ENCODE measurements around the gene ATP1B3. TPM values are rescaled to one million over a fixed set of nuclear protein-coding genes. Genes with fewer than 3 reads are reported as not detected.
A peak's percentile ranks its signal among the peaks of the same experiment; 100 is the strongest.

Gene ATP1B3
- total and polyA plus RNA-seq, 10 of the 15 experiments (the other 5 are each of a cell fraction or from before 2014, with no cell fraction given) = 41.4 to 200 (median 94.0) TPM

DNA sequence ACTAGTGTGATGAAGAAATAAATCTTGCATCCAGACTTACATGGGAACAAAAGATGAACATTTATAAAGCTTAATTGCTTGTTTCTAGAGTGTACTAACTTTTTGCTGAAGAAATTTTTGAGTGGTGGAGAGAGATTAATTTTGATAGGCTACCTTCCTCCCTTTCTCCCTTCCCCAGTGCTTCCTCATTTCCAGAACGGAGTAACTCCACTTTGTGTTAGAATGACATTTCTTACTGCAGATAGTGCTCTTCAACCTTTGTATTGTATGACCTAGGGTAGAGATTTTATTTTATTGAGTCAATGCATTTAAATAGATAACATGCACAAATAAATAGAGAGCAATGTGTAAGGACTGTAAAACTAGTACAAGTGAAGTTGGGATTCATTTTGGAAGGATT is 1.9 kb downstream of the ATP1B3 start:
- intact Hi-C loops (cut with micrococcal nuclease; ENCODE audit: unreplicated experiment) = no loop called here
- ATAC-seq (no peak), FAIRE-seq (no peak), DNase-seq (ENCODE audit: low read depth, low spot score) (no peak)
- TF ChIP-seq RUNX3 (IDR thresholded peaks at IDR 0.05; ENCODE audit: low read length) = no peak
- TF ChIP-seq ETV6 (conservative IDR thresholded peaks at IDR 0.05 in 1 of 2, IDR thresholded peaks at IDR 0.05 in 1 of 2; ENCODE audit: borderline replicate concordance in 1 of 2, low read depth in 1 of 2) = no peak
- no peak for TF ChIP-seq SMC3 (IDR thresholded peaks at IDR 0.05; ENCODE audit: borderline replicate concordance, low read length)
- TF ChIP-seq BACH1 (IDR thresholded peaks at IDR 0.05; ENCODE audit: borderline replicate concordance) = no peak
- no peak for TF ChIP-seq TBL1XR1 (IDR thresholded peaks at IDR 0.05; ENCODE audit: low read depth, low read length)
- H3K36me3 ChIP-seq (ENCODE audit: control insufficient read depth in 2 of 2, insufficient read depth in 2 of 2, low read length in 1 of 2) = no peaks in the 10 kb centered on the region
- 0 out of 2 replicates have a peak, but pooled peaks cover 3% of the 10 kb centered on the region for H3K4me1 ChIP-seq (ENCODE audit: control insufficient read depth, insufficient read depth, low read length)
- CTCF ChIA-PET = interaction anchor here (0.7 to 1.9 kb wide), 4 partner anchors 8 to 150 kb away, joined by 3 to 11 read pairs (median 6); no protein-coding TSS in a partner anchor
- H3K9me3 ChIP-seq (replicated peaks; ENCODE audit: control insufficient read depth, insufficient read depth, low read length) = no peaks in the 10 kb centered on the region
- peak overlapping the region; percentile 91 for H3K9ac ChIP-seq (ENCODE audit: control insufficient read depth, insufficient read depth, low read length)
- no peaks in the 10 kb centered on the region for H4K20me1 ChIP-seq (ENCODE audit: control insufficient read depth, insufficient read depth)
- peak overlapping the region; percentile 97 for H3K4me3 ChIP-seq
- WGBS (ENCODE audit: insufficient coverage, insufficient replicate concordance, low lambda C conversion rate, missing lambda C conversion rate) = 0% methylated on average over 1 of the region's 1 CpG
- peaks cover 62% of the 10 kb centered on the region for H3K79me2 ChIP-seq (ENCODE audit: control insufficient read depth, insufficient read depth, low read length)
- POLR2A ChIA-PET = interaction anchor here (0.9 to 1.5 kb wide), 4 partner anchors 8 to 148 kb away, joined by 3 to 12 read pairs (median 3); partner anchors contain the start of gene RNF7
- peak overlapping the region; percentile 81 for H3K27ac ChIP-seq (ENCODE audit: control insufficient read depth, insufficient read depth)
- RAD21 ChIA-PET (ENCODE audit: unreplicated experiment) = interaction anchor here (0.7 to 4.2 kb wide), 5 partner anchors 35 to 404 kb away, joined by 3 to 23 read pairs (median 5); partner anchors contain the start of gene RNF7
- H3K27me3 ChIP-seq (replicated peaks in 1 of 2; ENCODE audit: control insufficient read depth in 2 of 2, insufficient read depth in 2 of 2, low read length in 1 of 2) = no peaks in the 10 kb centered on the region
- no TSS peak for BruUV-seq (replicated peaks)
- H3K4me2 ChIP-seq (ENCODE audit: control insufficient read depth, insufficient read depth) = peak overlapping the region; percentile 63
- H2AFZ ChIP-seq (ENCODE audit: control insufficient read depth, low read depth, low read length) = no peak overlapping the region
- in situ Hi-C loops (cut with MboI) = loop anchor here (10.0 kb wide), 1 partner anchor 414 kb away; no protein-coding TSS in a partner anchor
- SMC1A ChIA-PET (ENCODE audit: uncharacterized antibody, unreplicated experiment) = interaction anchor here (0.6 to 3.6 kb wide), 5 partner anchors 13 to 247 kb away, joined by 3 to 12 read pairs (median 4); no protein-coding TSS in a partner anchor

DNA sequence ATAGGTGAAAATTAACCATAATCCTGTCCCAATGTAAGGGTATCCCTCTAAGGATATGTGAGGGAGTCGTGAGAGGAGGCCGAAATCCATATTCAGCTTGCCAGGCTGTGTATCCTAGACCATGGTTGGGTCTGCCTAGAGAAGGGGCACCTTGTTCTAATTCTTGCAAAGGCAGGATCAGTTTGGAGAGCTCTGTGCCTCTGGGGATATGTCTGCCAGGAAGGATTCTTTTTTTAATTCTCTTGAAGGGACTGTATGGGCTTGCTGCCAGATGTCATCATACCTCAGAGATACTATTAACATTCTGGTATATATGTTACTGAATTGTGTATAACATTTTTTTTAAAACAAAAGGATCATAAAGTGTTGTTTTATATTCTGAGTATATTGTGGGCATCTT is 2.4 kb downstream of the ATP1B3 start:
- no peak for FAIRE-seq
- TF ChIP-seq ESRRA (IDR thresholded peaks at IDR 0.05; ENCODE audit: low read length) (no peak), CREB1 (IDR thresholded peaks at IDR 0.05; ENCODE audit: low read depth) (no peak), NFIC (IDR thresholded peaks at IDR 0.05; ENCODE audit: low read depth, low read length) (no peak), SUPT20H (IDR thresholded peaks at IDR 0.05; ENCODE audit: borderline replicate concordance, control insufficient read depth, low read depth, low read length) (no peak), CEBPB (IDR thresholded peaks at IDR 0.05; ENCODE audit: borderline replicate concordance in 1 of 2, low read depth in 2 of 2, low read length in 2 of 2) (no peak), POLR2A (IDR thresholded peaks at IDR 0.05; ENCODE audit: low read depth, low read length) (no peak), PML (IDR thresholded peaks at IDR 0.05; ENCODE audit: low read length) (no peak), EZH2 (IDR thresholded peaks at IDR 0.05; ENCODE audit: borderline replicate concordance, control insufficient read depth, low read depth, low read length) (no peak), NFYA (IDR thresholded peaks at IDR 0.05; ENCODE audit: borderline replicate concordance, low read depth, low read length) (no peak), EP300 (IDR thresholded peaks at IDR 0.05; ENCODE audit: borderline replicate concordance in 1 of 2, control insufficient read depth in 1 of 2, low read depth in 2 of 2, low read length in 2 of 2) (no peak), SREBF2 (IDR thresholded peaks at IDR 0.05; ENCODE audit: low read length) (no peak), CHD2 (IDR thresholded peaks at IDR 0.05; ENCODE audit: borderline replicate concordance, low read depth, low read length) (no peak), CHD1 (IDR thresholded peaks at IDR 0.05; ENCODE audit: low read depth, low read length) (no peak)

More for the DNA sequence above, 2.4 kb downstream of the ATP1B3 start:
- in situ Hi-C loops (cut with MboI) = loop anchor here (10.0 kb wide), 1 partner anchor 414 kb away; no protein-coding TSS in a partner anchor
- Histone ChIP-seq H3K36me3 (ENCODE audit: control insufficient read depth in 2 of 2, insufficient read depth in 2 of 2, low read length in 1 of 2) (no peaks in the 10 kb centered on the region), H3K9me3 (replicated peaks; ENCODE audit: control insufficient read depth, insufficient read depth, low read length) (no peaks in the 10 kb centered on the region), H3K27ac (ENCODE audit: control insufficient read depth, insufficient read depth) (no peak overlapping the region), H3K9ac (ENCODE audit: control insufficient read depth, insufficient read depth, low read length) (no peak overlapping the region), H3K27me3 (replicated peaks in 1 of 2; ENCODE audit: control insufficient read depth in 2 of 2, insufficient read depth in 2 of 2, low read length in 1 of 2) (no peaks in the 10 kb centered on the region), H2AFZ (ENCODE audit: control insufficient read depth, low read depth, low read length) (no peak overlapping the region), H4K20me1 (ENCODE audit: control insufficient read depth, insufficient read depth) (no peaks in the 10 kb centered on the region), H3K4me1 (ENCODE audit: control insufficient read depth, insufficient read depth, low read length) (0 out of 2 replicates have a peak, but pooled peaks cover 3% of the 10 kb centered on the region), H3K79me2 (ENCODE audit: control insufficient read depth, insufficient read depth, low read length) (peaks cover 67% of the 10 kb centered on the region), H3K4me2 (ENCODE audit: control insufficient read depth, insufficient read depth) (peak overlapping the region; percentile 71), H3K4me3 (peak overlapping the region; percentile 97)
- no peak for DNase-seq (ENCODE audit: low read depth, low spot score)
- ChIA-PET POLR2A (interaction anchor here (1.3 kb wide), 1 partner anchor 8 kb away, joined by 3 read pairs; no protein-coding TSS in a partner anchor), CTCF (interaction anchor here (1.6 to 1.9 kb wide), 2 partner anchors 8 to 35 kb away, joined by 7 to 11 read pairs; no protein-coding TSS in a partner anchor), RAD21 (ENCODE audit: unreplicated experiment) (interaction anchor here (4.2 kb wide), 1 partner anchor 140 kb away, joined by 23 read pairs; the partner anchor contains the start of gene RNF7), SMC1A (ENCODE audit: uncharacterized antibody, unreplicated experiment) (interaction anchor here (0.6 to 3.6 kb wide), 4 partner anchors 14 to 247 kb away, joined by 4 to 12 read pairs (median 6); no protein-coding TSS in a partner anchor)
- no TSS peak for BruUV-seq (replicated peaks)
- ATAC-seq = no peak
- intact Hi-C loops (cut with micrococcal nuclease; ENCODE audit: unreplicated experiment) = no loop called here
- 100% methylated on average over 2 of the region's 2 CpGs for WGBS (ENCODE audit: insufficient coverage, insufficient replicate concordance, low lambda C conversion rate, missing lambda C conversion rate)

All from GM12878 (cell line).